Mesendoderm (in vitro differentiated cells): ENCODE data around the gene SMAD5.

Experiments
- DNase-seq: peaks from one replicate; pipeline ENCODE4 v3.0.0; 2013
- H2AK5ac ChIP-seq: 2 replicates; pipeline ENCODE4 v1.6.1; 2013; ENCODE audit warnings: low read length, inconsistent platforms
- H2BK120ac ChIP-seq: 2 replicates; pipeline ENCODE4 v1.6.1; 2013; ENCODE audit warnings: low read depth, mild to moderate bottlenecking, low read length, moderate library complexity, mixed read lengths
- H2BK15ac ChIP-seq: replicated peaks from 2 replicates; pipeline ENCODE4 v1.6.1; 2013; ENCODE audit warnings: low read depth, mild to moderate bottlenecking, moderate library complexity
- H2BK5ac ChIP-seq: 2 replicates; pipeline ENCODE4 v1.6.1; 2013; ENCODE audit warnings: low read length, inconsistent platforms
- H3K18ac ChIP-seq: 2 replicates; pipeline ENCODE4 v1.6.1; 2013; ENCODE audit warnings: mild to moderate bottlenecking, low read length, mixed read lengths
- H3K23ac ChIP-seq: one replicate; pipeline ENCODE4 v1.6.1; 2013; ENCODE audit warnings: low read length
- H3K27ac ChIP-seq: 2 replicates; pipeline ENCODE4 v1.5.1; 2013; ENCODE audit warnings: low read depth, mild to moderate bottlenecking, inconsistent platforms, low read length, moderate library complexity
- H3K27me3 ChIP-seq: 2 replicates; pipeline ENCODE4 v1.6.1; 2013; ENCODE audit warnings: low read length, control low read depth, mild to moderate bottlenecking, inconsistent platforms; ENCODE audit not compliant: insufficient read depth, poor library complexity
- H3K36me3 ChIP-seq: 2 replicates; pipeline ENCODE4 v1.6.1; 2013; ENCODE audit warnings: low read length, inconsistent platforms; ENCODE audit not compliant: control insufficient read depth, insufficient read depth
- H3K4ac ChIP-seq: one replicate; pipeline ENCODE4 v1.6.1; 2013; ENCODE audit warnings: low read depth, mild to moderate bottlenecking, low read length, moderate library complexity
- H3K4me1 ChIP-seq: 2 replicates; pipeline ENCODE4 v1.6.1; 2013; ENCODE audit warnings: low read depth, low read length, inconsistent platforms; ENCODE audit not compliant: control insufficient read depth
- H3K4me2 ChIP-seq: 2 replicates; pipeline ENCODE4 v1.6.1; 2013; ENCODE audit warnings: low read length
- H3K4me3 ChIP-seq: 2 replicates; pipeline ENCODE4 v1.5.1; 2013; ENCODE audit warnings: mild to moderate bottlenecking, low read length
- H3K56ac ChIP-seq: one replicate; pipeline ENCODE4 v1.6.1; 2013; ENCODE audit warnings: low read length
- H3K79me1 ChIP-seq: 2 replicates; pipeline ENCODE4 v1.6.1; 2013; ENCODE audit warnings: low read length, inconsistent platforms
- H3K79me2 ChIP-seq: 2 replicates; pipeline ENCODE4 v1.6.1; 2013; ENCODE audit warnings: mild to moderate bottlenecking, low read length; ENCODE audit not compliant: control insufficient read depth, insufficient read depth
- H3K9ac ChIP-seq: 2 replicates; pipeline ENCODE4 v1.6.1; 2013; ENCODE audit warnings: low read length, inconsistent platforms
- H4K5ac ChIP-seq: one replicate; pipeline ENCODE4 v1.6.1; 2013; ENCODE audit warnings: low read length
- H4K8ac ChIP-seq: one replicate; pipeline ENCODE4 v1.6.1; 2013; ENCODE audit warnings: low read depth, mild to moderate bottlenecking, control low read depth, low read length, moderate library complexity
- WGBS: extraction: QIAGEN DNeasy Blood & Tissue Kit; methylation state at CpG from one replicate; pipeline ENCODE4 v1.1.7; 2013; ENCODE audit warnings: low lambda C conversion rate, missing lambda C conversion rate; ENCODE audit not compliant: insufficient coverage; ENCODE audit errors: extremely low coverage; 5-methylcytosine and 5-hydroxymethylcytosine counted together

Gene SMAD5

DNA sequence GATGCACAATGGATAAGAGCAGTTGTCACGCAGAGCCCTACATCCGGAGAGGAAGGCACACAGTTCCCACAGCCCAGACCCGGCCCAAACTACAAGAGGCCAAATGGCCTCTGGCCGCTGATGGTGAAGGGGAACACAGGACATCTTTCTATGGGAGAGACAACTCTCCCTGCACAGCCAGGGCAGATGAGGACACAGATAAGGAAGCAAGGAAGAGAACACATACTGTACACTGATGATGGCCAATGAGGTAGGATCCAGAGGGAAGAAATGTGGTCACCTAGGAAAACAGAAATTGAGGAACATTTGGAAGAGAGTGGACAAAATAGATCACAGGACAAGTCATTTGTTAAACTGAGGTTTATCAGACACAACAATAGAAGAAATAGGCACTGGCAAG is 88.7 kb downstream of the SMAD5 start:
- no peak overlapping the region for H2BK15ac ChIP-seq
- H3K4ac ChIP-seq: no peak overlapping the region
- no CpG with 5 or more reads among the region's 4 CpGs for WGBS
- H3K27ac ChIP-seq: no peak overlapping the region
- no peak for DNase-seq
- no peaks in the 10 kb centered on the region for H3K4me1 ChIP-seq
- no peaks in the 10 kb centered on the region for H3K36me3 ChIP-seq
- H3K27me3 ChIP-seq: no peaks in the 10 kb centered on the region
- no peak overlapping the region for H3K23ac ChIP-seq
- H4K5ac ChIP-seq: no peak overlapping the region
- no peak overlapping the region for H2AK5ac ChIP-seq
- H2BK5ac ChIP-seq: no peak overlapping the region
- no peak overlapping the region for H3K9ac ChIP-seq
- no peak overlapping the region for H4K8ac ChIP-seq
- H3K79me1 ChIP-seq: no peaks in the 10 kb centered on the region
- H3K18ac ChIP-seq: no peak overlapping the region
- H3K79me2 ChIP-seq: no peaks in the 10 kb centered on the region
- H3K4me2 ChIP-seq: no peak overlapping the region
- H2BK120ac ChIP-seq: no peak overlapping the region
- no peak overlapping the region for H3K4me3 ChIP-seq
- no peak overlapping the region for H3K56ac ChIP-seq

DNA sequence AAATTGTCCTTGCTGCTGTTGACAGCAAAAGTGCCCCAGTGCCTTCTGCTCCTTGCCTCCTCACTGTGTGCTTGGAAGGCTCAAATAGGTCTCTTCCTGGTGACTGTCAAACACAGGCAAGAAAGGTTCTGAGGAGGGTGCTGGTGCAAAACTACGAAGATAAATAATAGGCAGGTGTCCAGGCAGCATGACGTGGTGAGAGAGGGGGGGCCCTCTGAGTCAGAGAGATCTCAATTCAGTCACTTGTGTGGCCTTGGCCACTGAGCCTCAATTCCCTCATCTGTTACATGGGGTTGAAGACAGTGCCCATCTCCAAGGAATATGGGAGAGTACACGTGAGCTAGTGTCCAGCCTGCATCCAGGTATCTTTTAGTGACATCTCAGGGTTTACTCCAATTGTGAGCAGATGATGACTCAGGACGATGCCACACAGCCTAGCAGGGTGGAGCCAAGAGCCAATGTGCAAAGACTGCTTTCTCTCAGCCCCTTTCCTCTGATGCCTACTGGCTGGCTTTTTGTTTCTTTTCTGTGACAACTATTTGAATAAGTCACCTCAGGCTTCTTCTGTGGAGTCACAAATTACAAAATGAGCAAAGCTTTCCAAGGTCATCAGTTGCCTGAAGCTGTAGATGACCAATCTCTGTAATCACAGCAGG is 90.1 kb downstream of the SMAD5 start:
- Histone ChIP-seq H3K27me3 (no peaks in the 10 kb centered on the region), H3K18ac (no peak overlapping the region), H3K23ac (no peak overlapping the region), H4K8ac (no peak overlapping the region), H3K56ac (no peak overlapping the region), H3K27ac (no peak overlapping the region), H2BK5ac (no peak overlapping the region), H2BK120ac (no peak overlapping the region), H3K4ac (no peak overlapping the region), H3K79me1 (no peaks in the 10 kb centered on the region), H3K4me2 (no peak overlapping the region), H2AK5ac (no peak overlapping the region), H3K4me3 (no peak overlapping the region), H2BK15ac (no peak overlapping the region), H3K36me3 (no peaks in the 10 kb centered on the region), H3K79me2 (no peaks in the 10 kb centered on the region), H3K9ac (no peak overlapping the region), H4K5ac (no peak overlapping the region), H3K4me1 (no peaks in the 10 kb centered on the region)
- DNase-seq: no peak
- WGBS: no CpG with 5 or more reads among the region's 4 CpGs

DNA sequence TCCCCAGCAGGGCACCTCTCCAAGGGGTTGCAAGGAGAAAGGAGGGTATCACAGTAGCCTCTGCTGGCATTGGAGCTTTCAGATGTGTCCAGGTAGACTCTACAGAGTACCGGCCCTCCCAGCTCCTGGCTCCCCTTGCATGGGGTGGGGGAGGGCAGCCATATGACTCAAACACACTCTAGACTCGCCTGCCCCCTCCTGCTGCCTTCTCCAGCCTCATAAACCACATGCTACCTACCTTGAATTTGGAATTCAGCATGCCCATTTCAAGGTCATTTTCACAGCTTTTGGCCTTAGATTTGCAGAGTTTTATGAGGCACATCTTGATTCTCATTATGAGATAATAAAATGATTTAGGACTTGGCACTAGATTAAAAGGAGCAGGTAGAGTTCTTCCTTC is 93.2 kb downstream of the SMAD5 start:
- Histone ChIP-seq H3K27me3 (no peaks in the 10 kb centered on the region), H4K8ac (no peak overlapping the region), H2AK5ac (no peak overlapping the region), H3K56ac (no peak overlapping the region), H3K36me3 (no peaks in the 10 kb centered on the region), H3K27ac (no peak overlapping the region), H2BK5ac (no peak overlapping the region), H3K9ac (no peak overlapping the region), H3K79me2 (no peaks in the 10 kb centered on the region), H3K79me1 (no peaks in the 10 kb centered on the region), H3K23ac (no peak overlapping the region), H3K4me2 (no peak overlapping the region), H3K4ac (no peak overlapping the region), H3K4me3 (no peak overlapping the region), H2BK120ac (no peak overlapping the region), H4K5ac (no peak overlapping the region), H2BK15ac (no peak overlapping the region), H3K18ac (no peak overlapping the region), H3K4me1 (no peaks in the 10 kb centered on the region)
- no CpG with 5 or more reads among the region's 2 CpGs for WGBS
- no peak for DNase-seq

DNA sequence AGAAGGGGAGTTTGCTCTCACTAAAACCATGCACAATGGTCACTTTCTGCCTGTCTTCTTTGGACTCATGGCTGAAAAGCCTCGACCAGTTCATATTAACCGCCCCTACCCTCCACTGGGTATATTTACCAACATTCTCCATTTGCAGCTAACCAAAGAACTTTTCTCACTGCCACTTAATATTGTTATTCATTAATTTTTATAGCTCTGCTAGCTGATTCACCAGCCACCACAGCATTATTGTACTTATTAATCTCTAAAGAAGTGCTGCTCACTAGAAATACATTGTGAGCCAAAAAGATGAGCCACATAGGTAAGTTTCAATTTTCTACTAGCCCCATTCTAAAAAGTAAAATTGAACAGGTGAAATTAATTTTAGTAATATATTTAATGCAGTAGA is 93.8 kb downstream of the SMAD5 start:
- no peaks in the 10 kb centered on the region for H3K36me3 ChIP-seq
- no peak overlapping the region for H3K4me2 ChIP-seq
- no peak overlapping the region for H3K4me3 ChIP-seq
- H3K27me3 ChIP-seq: no peaks in the 10 kb centered on the region
- H3K27ac ChIP-seq: no peak overlapping the region
- no peak overlapping the region for H3K18ac ChIP-seq
- no peak overlapping the region for H3K56ac ChIP-seq
- H2BK120ac ChIP-seq: no peak overlapping the region
- H3K4ac ChIP-seq: no peak overlapping the region
- no peak for DNase-seq
- no peak overlapping the region for H4K5ac ChIP-seq
- H3K4me1 ChIP-seq: no peaks in the 10 kb centered on the region
- no peak overlapping the region for H3K9ac ChIP-seq
- H3K79me1 ChIP-seq: no peaks in the 10 kb centered on the region
- no peaks in the 10 kb centered on the region for H3K79me2 ChIP-seq
- H2AK5ac ChIP-seq: no peak overlapping the region
- WGBS: no CpG with 5 or more reads among the region's 2 CpGs
- H2BK15ac ChIP-seq: no peak overlapping the region
- no peak overlapping the region for H2BK5ac ChIP-seq
- no peak overlapping the region for H3K23ac ChIP-seq
- H4K8ac ChIP-seq: no peak overlapping the region

DNA sequence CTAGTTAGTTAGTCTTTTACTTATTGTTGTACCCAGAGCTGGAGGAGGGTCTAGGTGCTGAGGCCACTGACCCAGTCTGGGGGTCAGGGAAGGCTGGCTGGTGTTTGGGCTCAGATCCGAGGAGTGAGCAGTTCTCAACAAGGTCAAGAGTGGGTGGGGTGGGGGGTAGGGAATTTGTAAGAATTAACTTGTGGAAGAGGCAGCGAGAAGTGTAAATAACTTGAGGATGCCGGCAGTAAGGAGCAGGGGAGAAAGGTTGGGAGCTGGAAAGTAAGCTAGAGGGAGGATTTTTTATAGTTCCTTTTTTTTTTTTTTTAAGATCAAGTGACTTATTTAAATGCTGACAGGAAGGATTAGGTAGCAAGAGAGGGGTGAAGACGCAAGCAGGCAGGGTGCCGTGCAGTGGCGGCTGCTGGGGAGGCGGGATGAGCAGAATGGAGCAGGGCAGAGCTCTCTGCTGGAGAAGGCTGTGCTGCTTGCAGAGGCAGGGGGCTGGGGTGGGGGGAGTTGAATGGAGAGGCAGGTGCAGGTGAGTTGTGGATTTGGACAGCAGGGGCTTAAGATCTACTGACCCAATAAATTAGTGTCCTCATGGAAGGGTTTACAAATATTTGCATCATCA is 95.6 kb downstream of the SMAD5 start:
- Histone ChIP-seq H3K79me2 (no peaks in the 10 kb centered on the region), H2AK5ac (no peak overlapping the region), H3K4me2 (no peak overlapping the region), H3K23ac (no peak overlapping the region), H2BK15ac (no peak overlapping the region), H3K9ac (no peak overlapping the region), H3K18ac (no peak overlapping the region), H2BK5ac (no peak overlapping the region), H3K56ac (no peak overlapping the region), H3K4me1 (no peaks in the 10 kb centered on the region), H3K27me3 (no peaks in the 10 kb centered on the region), H3K36me3 (no peaks in the 10 kb centered on the region), H4K5ac (no peak overlapping the region), H3K4me3 (no peak overlapping the region), H3K27ac (no peak overlapping the region), H4K8ac (no peak overlapping the region), H3K79me1 (no peaks in the 10 kb centered on the region), H3K4ac (no peak overlapping the region), H2BK120ac (no peak overlapping the region)
- DNase-seq: no peak
- WGBS: no CpG with 5 or more reads among the region's 7 CpGs

DNA sequence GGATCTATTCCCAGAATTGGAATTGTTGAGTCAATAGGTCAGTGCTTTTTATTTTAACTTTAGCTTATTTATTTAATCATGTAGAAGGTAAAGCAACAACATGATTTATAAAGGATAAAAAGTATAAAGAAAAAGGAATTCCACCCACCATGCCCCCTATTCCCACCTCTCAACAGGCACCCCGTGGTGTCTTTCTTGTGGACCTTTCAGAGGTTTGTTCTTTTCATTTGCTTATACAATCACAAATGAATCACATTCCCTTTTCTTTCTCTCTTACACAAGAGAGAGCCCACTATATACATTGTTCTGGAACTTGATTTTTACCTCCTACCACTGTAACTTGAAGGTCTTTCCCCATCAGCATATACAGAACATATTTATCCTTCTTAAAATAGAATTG is 97.5 kb downstream of the SMAD5 start:
- Histone ChIP-seq H3K79me1 (no peaks in the 10 kb centered on the region), H3K27me3 (no peaks in the 10 kb centered on the region), H4K5ac (no peak overlapping the region), H3K4ac (no peak overlapping the region), H3K36me3 (no peaks in the 10 kb centered on the region), H3K9ac (no peak overlapping the region), H2BK120ac (no peak overlapping the region), H3K4me3 (no peak overlapping the region), H3K4me1 (no peaks in the 10 kb centered on the region), H3K18ac (no peak overlapping the region), H3K4me2 (no peak overlapping the region), H3K79me2 (no peaks in the 10 kb centered on the region), H3K27ac (no peak overlapping the region), H3K56ac (no peak overlapping the region), H2AK5ac (no peak overlapping the region), H3K23ac (no peak overlapping the region), H4K8ac (no peak overlapping the region), H2BK15ac (no peak overlapping the region), H2BK5ac (no peak overlapping the region)
- WGBS: no CpG with 5 or more reads among the region's 1 CpG
- DNase-seq: no peak
